NCI-H2227 (cell line): ENCODE measurements around the gene MRPL24.

ENCODE experiments used
- DNase-seq: peaks from one replicate; lab custom pipeline; 2025; ENCODE audit not compliant: unreplicated experiment; lab: John Stamatoyannopoulos, UW

MRPL24 gene

GRCh38 chr1:156692925-156693847, 47.7 kb downstream of the MRPL24 start:
- peak; percentile 89 for DNase-seq

- no peak for DNase-seq
Measured at GRCh38 chr1:156692441-156692924, 48.4 kb downstream of the MRPL24 start.

GRCh38 chr1:156691665-156692440, 49.0 kb downstream of the MRPL24 start:
- DNase-seq = peak; percentile 49

GRCh38 chr1:156691191-156691590, 49.7 kb downstream of the MRPL24 start:
- no peak for DNase-seq

GRCh38 chr1:156690675-156691036, 50.2 kb downstream of the MRPL24 start:
- no peak for DNase-seq

GRCh38 chr1:156689953-156690674, 50.8 kb downstream of the MRPL24 start:
- DNase-seq = peak; percentile 46

GRCh38 chr1:156689035-156689952, 51.6 kb downstream of the MRPL24 start:
- DNase-seq = peak; percentile 92
